SK-N-SH (cell line): ENCODE data around the gene OR2T6. TPM values are rescaled to one million over a fixed set of nuclear protein-coding genes. Genes with fewer than 3 reads are reported as not detected.

Experiments
- CTCF ChIA-PET: fragments of 300-600, 350-600 bp; formaldehyde crosslinking; extraction: SDS; loops from one replicate; lab custom pipeline; 2021; lab: Yijun Ruan, JAX
- POLR2A ChIA-PET: fragments of 350-600 bp; sonication (Branson Sonifier 250); formaldehyde crosslinking; extraction: SDS; loops from one replicate; lab custom pipeline; 2020; ENCODE audit warnings: antibody characterized with exemption, inconsistent platforms; lab: Yijun Ruan, JAX
- DNase-seq: peaks from one replicate; pipeline ENCODE4 v3.0.0; 2012
- H2AFZ ChIP-seq: fragments of 200-600 bp; sonication (generic); 2 replicates; pipeline ENCODE4 v1.8.1; 2016; ENCODE audit warnings: antibody characterized with exemption, mild to moderate bottlenecking, low read depth
- H3F3A ChIP-seq: fragments of 200-600 bp; sonication (generic); replicated peaks from 2 replicates; pipeline ENCODE3; 2016; ENCODE audit warnings: antibody characterized with exemption, mild to moderate bottlenecking; ENCODE audit not compliant: insufficient read depth
- H3K27ac ChIP-seq, 2 experiments: fragments of 200-500 bp in 1 of 2; fragments of 200-600 bp in 1 of 2; sonication (Bioruptor generic) in 1 of 2; sonication (generic), shearing (Covaris generic) in 1 of 2; 2 replicates each; pipeline versions ENCODE4 v1.5.1 to v1.6.1; 2014 to 2016; ENCODE audit warnings: low read depth in 2 of 2, inconsistent platforms in 1 of 2, low read length in 1 of 2, mild to moderate bottlenecking in 1 of 2, mixed read lengths in 1 of 2
- H3K27me3 ChIP-seq: fragments of 200-600 bp; sonication (generic), shearing (Covaris generic); 2 replicates; pipeline ENCODE4 v1.6.1; 2016; ENCODE audit warnings: mixed run types; ENCODE audit not compliant: insufficient read depth
- H3K36me3 ChIP-seq, 2 experiments: fragments of 200-500 bp in 1 of 2; fragments of 200-600 bp in 1 of 2; sonication (Bioruptor generic) in 1 of 2; sonication (generic) in 1 of 2; replicated peaks in 1 of 2; 2 replicates each; pipeline versions ENCODE3 to v1.5.1; 2014 to 2016; ENCODE audit warnings: low read length in 1 of 2, mild to moderate bottlenecking in 1 of 2; ENCODE audit not compliant: insufficient read depth in 2 of 2, control insufficient read depth in 1 of 2
- H3K4me1 ChIP-seq, 2 experiments: fragments of 200-500 bp in 1 of 2; fragments of 200-600 bp in 1 of 2; sonication (Bioruptor generic) in 1 of 2; sonication (generic), shearing (Covaris generic) in 1 of 2; 2 replicates each; pipeline versions ENCODE4 v1.5.1 to v1.6.1; 2014 to 2016; ENCODE audit warnings: low read depth in 1 of 2, low read length in 1 of 2, mixed run types in 1 of 2; ENCODE audit not compliant: insufficient read depth in 2 of 2, control insufficient read depth in 1 of 2
- H3K4me2 ChIP-seq: fragments of 200-600 bp; sonication (generic), shearing (Covaris generic); 2 replicates; pipeline ENCODE4 v1.6.1; 2017; ENCODE audit warnings: mixed run types
- H3K4me3 ChIP-seq, 2 experiments: fragments of 200-500 bp in 1 of 2; fragments of 200-600 bp in 1 of 2; sonication (Bioruptor generic) in 1 of 2; sonication (generic), shearing (Covaris generic) in 1 of 2; 2 replicates each; pipeline versions ENCODE4 v1.5.1 to v1.8.1; 2014 to 2016; ENCODE audit warnings: low read depth in 2 of 2, inconsistent platforms in 1 of 2, low read length in 1 of 2, mild to moderate bottlenecking in 1 of 2, mixed read lengths in 1 of 2, moderate library complexity in 1 of 2
- H3K79me2 ChIP-seq: fragments of 200-600 bp; sonication (generic); 2 replicates; pipeline ENCODE4 v1.8.1; 2017; ENCODE audit warnings: mild to moderate bottlenecking; ENCODE audit not compliant: insufficient read depth
- H3K9ac ChIP-seq: fragments of 200-600 bp; sonication (generic); 2 replicates; pipeline ENCODE4 v1.6.1; 2017; ENCODE audit warnings: mixed run types
- H3K9me2 ChIP-seq: fragments of 200-600 bp; sonication (generic); 2 replicates; pipeline ENCODE4 v1.6.1; 2017; ENCODE audit warnings: mixed run types
- H3K9me3 ChIP-seq: fragments of 200-600 bp; sonication (generic); 2 replicates; pipeline ENCODE4 v1.6.1; 2017; ENCODE audit warnings: mixed run types, mild to moderate bottlenecking, moderate library complexity
- H4K20me1 ChIP-seq: fragments of 200-600 bp; sonication (generic); 2 replicates; pipeline ENCODE4 v1.6.1; 2017; ENCODE audit warnings: mild to moderate bottlenecking, mixed run types; ENCODE audit not compliant: insufficient read depth
- MAX ChIP-seq: IDR thresholded peaks from 2 replicates; pipeline ENCODE4 v1.4.0; 2012; ENCODE audit warnings: low read depth
- NRF1 ChIP-seq: IDR thresholded peaks from 2 replicates; pipeline ENCODE4 v1.6.1; 2012; ENCODE audit warnings: low read depth, mild to moderate bottlenecking, low read length
- POLR2AphosphoS5 ChIP-seq: IDR thresholded peaks from 2 replicates; pipeline ENCODE4 v1.6.1; 2012; ENCODE audit warnings: low read depth, low read length
- REST ChIP-seq: IDR thresholded peaks from 2 replicates; pipeline ENCODE4 v1.6.1; 2012; ENCODE audit warnings: mild to moderate bottlenecking, low read depth, low read length, moderate library complexity
- RFX5 ChIP-seq: IDR thresholded peaks from 2 replicates; pipeline ENCODE4 v1.6.1; 2012; ENCODE audit warnings: mild to moderate bottlenecking, improper control_type of control experiment, low read length
- WGBS: methylation state at CpG from one replicate; pipeline ENCODE4 v1.1.6; 2017; ENCODE audit warnings: low lambda C conversion rate; 5-methylcytosine and 5-hydroxymethylcytosine counted together
- polyA plus RNA-seq, 3 experiments: library from polyadenylated mRNA; depleted of rRNA; stranded (reverse); fragments of >200 nt; gene quantifications; 2 replicates each; pipeline ENCODE4 v1.2.3, GENCODE V29; 2012
- TF ChIP-seq, protein P1 (sequence below): fragments of 200-600 bp; sonication (generic); IDR thresholded peaks from 2 replicates; pipeline ENCODE4 v1.6.1; 2017; ENCODE audit warnings: antibody characterized with exemption, mild to moderate bottlenecking, moderate library complexity
- TF ChIP-seq, protein P2 (sequence below): IDR thresholded peaks from 2 replicates; pipeline ENCODE4 v1.4.0; 2012; ENCODE audit warnings: low read depth, borderline replicate concordance

OR2T6 gene
- polyA plus RNA-seq, 1 of the 3 experiments (the other 2 are of a cell fraction): not detected

DNA sequence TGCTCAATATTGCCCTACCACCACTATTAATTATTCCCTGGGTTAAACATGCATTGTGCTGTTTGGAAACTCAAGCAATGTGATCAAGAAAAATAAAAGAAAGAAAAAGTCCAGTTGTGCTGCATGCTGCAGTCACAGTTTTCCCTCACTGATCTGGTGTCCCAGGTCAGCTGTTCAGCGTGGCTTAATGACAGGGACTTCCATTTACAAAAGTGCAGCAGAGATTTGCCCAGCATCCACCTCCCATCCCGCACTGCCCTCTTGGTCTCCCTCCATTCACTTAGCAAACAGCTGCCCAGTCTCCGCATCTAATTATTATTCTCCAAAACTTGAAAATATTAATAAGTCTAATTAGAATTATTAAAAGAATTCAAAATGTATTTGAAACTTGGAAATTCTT lies 16.1 kb upstream of the OR2T6 start:
- ChIA-PET CTCF (no interaction called here), POLR2A (no interaction called here)
- 0% methylated on average over 3 of the region's 3 CpGs for whole genome bisulfite sequencing

More for the DNA sequence above, 16.1 kb upstream of the OR2T6 start:
- H3K36me3 ChIP-seq: no peaks in the 10 kb centered on the region
- no peaks in the 10 kb centered on the region for H3K79me2 ChIP-seq
- no peak for DNase-seq
- H3K4me2 ChIP-seq: no peak overlapping the region
- peaks cover 4% of the 10 kb centered on the region; the same call in 1 of the 2 replicates for H3K9me3 ChIP-seq
- TF ChIP-seq NRF1 (no peak), REST (no peak), MAX (no peak), RFX5 (no peak), POLR2AphosphoS5 (no peak)
- TF ChIP-seq, protein P1, sequence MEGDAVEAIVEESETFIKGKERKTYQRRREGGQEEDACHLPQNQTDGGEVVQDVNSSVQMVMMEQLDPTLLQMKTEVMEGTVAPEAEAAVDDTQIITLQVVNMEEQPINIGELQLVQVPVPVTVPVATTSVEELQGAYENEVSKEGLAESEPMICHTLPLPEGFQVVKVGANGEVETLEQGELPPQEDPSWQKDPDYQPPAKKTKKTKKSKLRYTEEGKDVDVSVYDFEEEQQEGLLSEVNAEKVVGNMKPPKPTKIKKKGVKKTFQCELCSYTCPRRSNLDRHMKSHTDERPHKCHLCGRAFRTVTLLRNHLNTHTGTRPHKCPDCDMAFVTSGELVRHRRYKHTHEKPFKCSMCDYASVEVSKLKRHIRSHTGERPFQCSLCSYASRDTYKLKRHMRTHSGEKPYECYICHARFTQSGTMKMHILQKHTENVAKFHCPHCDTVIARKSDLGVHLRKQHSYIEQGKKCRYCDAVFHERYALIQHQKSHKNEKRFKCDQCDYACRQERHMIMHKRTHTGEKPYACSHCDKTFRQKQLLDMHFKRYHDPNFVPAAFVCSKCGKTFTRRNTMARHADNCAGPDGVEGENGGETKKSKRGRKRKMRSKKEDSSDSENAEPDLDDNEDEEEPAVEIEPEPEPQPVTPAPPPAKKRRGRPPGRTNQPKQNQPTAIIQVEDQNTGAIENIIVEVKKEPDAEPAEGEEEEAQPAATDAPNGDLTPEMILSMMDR: no peak
- TF ChIP-seq, protein P2, sequence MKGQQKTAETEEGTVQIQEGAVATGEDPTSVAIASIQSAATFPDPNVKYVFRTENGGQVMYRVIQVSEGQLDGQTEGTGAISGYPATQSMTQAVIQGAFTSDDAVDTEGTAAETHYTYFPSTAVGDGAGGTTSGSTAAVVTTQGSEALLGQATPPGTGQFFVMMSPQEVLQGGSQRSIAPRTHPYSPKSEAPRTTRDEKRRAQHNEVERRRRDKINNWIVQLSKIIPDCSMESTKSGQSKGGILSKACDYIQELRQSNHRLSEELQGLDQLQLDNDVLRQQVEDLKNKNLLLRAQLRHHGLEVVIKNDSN: no peak
- H3K27me3 ChIP-seq: no peaks in the 10 kb centered on the region
- no peaks in the 10 kb centered on the region for H3K9me2 ChIP-seq
- no peaks in the 10 kb centered on the region for H3K4me1 ChIP-seq
- H3F3A ChIP-seq: no peaks in the 10 kb centered on the region
- no peak overlapping the region for H3K27ac ChIP-seq
- no peaks in the 10 kb centered on the region for H4K20me1 ChIP-seq
- H3K4me3 ChIP-seq: no peak overlapping the region
- H3K9ac ChIP-seq: no peak overlapping the region
- no peak overlapping the region for H2AFZ ChIP-seq
